Activated naive CD4-positive, alpha-beta T cell treated with anti-CD3 and anti-CD28 coated beads, Interleukin-2, amount 10 ng/mL, durations not matched to agents 7 days and 5 days (primary cell): Measurements from ENCODE around the gene CHAT.

Experiments used
- CTCF ChIA-PET: fragments of 350-600 bp; sonication (Branson Sonifier 250); formaldehyde crosslinking; loops from one replicate; lab custom pipeline; 2021; ENCODE audit warnings: antibody characterized with exemption; lab: Charles Lee
- DNase-seq: peaks from one replicate; pipeline ENCODE4 v3.0.0-alpha.2; 2020
- H3K27ac Mint-ChIP-seq: one replicate; pipeline ENCODE4 v1.8.0; 2021; ENCODE audit warnings: mild to moderate bottlenecking, moderate library complexity, mixed read lengths
- H3K27me3 Mint-ChIP-seq: one replicate; pipeline ENCODE4 v1.8.0; 2021; ENCODE audit warnings: mild to moderate bottlenecking, mixed read lengths
- H3K36me3 Mint-ChIP-seq: one replicate; pipeline ENCODE4 v1.8.0; 2021; ENCODE audit warnings: mixed read lengths
- H3K4me1 Mint-ChIP-seq: one replicate; pipeline ENCODE4 v1.8.0; 2021; ENCODE audit warnings: mixed read lengths
- H3K4me3 Mint-ChIP-seq: one replicate; pipeline ENCODE4 v1.8.0; 2021; ENCODE audit warnings: mild to moderate bottlenecking, moderate library complexity, mixed read lengths
- H3K9me3 Mint-ChIP-seq: one replicate; pipeline ENCODE4 v1.8.0; 2021; ENCODE audit warnings: mixed read lengths

The CHAT gene

DNA sequence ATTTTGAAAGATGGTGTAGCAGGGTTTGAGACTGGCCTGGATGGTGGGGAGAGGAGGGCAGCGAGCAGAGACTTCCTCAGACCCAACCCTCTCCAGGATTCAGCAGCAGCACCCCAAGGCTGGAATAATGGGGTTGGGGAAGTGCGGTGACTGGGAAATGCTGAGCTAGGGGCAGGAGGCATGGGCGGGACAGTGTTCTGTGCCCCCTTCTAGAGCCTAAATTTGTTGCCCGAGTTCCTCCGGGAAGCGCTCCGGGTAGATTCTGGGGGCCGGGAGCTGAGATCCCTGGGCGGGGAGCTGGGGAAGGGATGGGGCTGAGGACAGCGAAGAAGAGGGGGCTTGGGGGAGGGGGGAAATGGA lies at the start of gene CHAT:
CHAT (plus strand) TSS at position 156 of the 360 bp plus-strand sequence; CDS start at position 309, 153 bp downstream.
- Mint-ChIP-seq H3K9me3 (peaks cover 7% of the 10 kb centered on the region), H3K27ac (no peak within 1 kb of the TSS), H3K27me3 (peaks cover 97% of the 10 kb centered on the region), H3K4me3 (no peak within 1 kb of the TSS), H3K36me3 (peaks cover 8% of the 10 kb centered on the region), H3K4me1 (peaks cover 4% of the 10 kb centered on the region)
- CTCF ChIA-PET = no interaction called here
- peak; percentile 16 for DNase-seq

DNA sequence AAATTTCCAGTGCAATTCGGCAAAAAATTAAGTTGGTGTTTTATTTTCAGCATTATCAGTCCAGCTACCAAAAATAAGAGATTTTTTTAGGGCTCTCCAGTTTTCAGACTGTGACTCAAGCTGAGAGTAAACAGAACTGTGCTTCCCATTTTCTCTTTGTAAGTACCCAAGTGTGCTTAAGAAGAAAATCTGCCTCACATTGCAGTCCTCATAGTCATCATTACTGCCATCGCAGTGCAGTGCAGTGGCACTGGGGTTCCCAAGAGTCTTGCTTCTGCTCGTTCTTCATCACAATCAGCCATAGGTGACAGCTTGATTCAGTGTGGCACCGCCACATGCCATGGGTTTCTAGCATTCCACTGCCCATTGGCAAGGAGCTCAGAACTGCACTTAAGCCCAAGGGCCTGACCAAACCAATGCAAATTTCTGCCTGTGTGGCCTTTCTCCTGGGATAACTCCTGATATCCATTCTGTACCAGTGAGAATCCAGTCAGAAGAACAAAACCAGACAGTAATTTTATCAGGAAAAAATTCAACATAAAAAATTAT lies 49.3 kb upstream of the CHAT start:
- CTCF ChIA-PET = interaction anchor here (0.8 kb wide), 1 partner anchor 28 kb away, joined by 3 read pairs; no protein-coding TSS in a partner anchor
- Mint-ChIP-seq H3K27ac (no peak overlapping the region), H3K9me3 (no peaks in the 10 kb centered on the region), H3K27me3 (peaks cover 32% of the 10 kb centered on the region), H3K4me1 (no peaks in the 10 kb centered on the region), H3K4me3 (no peak overlapping the region), H3K36me3 (no peaks in the 10 kb centered on the region)
- no peak for DNase-seq

DNA sequence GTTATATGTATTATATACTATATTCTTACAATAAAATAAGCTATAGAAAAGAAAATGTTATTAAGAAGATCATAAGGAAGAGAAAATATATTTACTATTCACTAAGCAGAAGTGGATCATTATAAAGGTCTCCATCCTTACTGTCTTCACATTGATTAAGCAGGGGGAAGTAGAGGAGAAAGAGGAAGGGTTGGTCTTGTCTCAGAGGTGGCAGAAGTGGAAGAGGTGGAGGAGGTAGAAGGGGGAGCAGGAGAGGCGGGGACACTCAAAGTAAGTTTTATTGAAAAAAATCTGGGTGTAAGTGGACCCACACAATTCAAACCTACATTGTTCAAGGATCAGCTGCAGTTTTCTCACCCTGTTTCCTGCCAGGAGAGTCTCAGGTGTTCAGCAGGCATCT lies 46.0 kb upstream of the CHAT start:
- Mint-ChIP-seq H3K27ac (no peak overlapping the region), H3K27me3 (peaks cover 39% of the 10 kb centered on the region), H3K36me3 (no peaks in the 10 kb centered on the region), H3K9me3 (peaks cover 3% of the 10 kb centered on the region), H3K4me3 (no peak overlapping the region), H3K4me1 (no peaks in the 10 kb centered on the region)
- DNase-seq = no peak
- CTCF ChIA-PET = no interaction called here

DNA sequence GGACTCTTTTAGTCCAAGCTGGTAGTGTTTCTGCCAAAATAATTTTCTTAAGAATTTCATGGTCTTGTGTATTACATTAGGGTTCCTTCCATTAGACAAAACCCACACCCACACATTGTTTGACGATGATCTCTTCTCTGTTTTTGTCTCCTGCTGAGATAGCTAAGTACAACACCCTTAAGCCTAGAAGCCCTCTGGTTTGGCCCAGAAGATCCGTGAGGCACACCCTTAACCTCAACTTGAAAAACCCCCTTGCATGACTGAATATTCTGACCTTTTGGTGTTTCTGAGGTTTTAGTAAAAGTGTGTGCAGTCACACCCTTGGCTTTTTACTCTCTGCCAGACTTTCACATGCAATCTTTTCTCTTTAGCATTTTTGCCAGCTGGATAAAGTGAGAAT lies 45.6 kb upstream of the CHAT start:
- CTCF ChIA-PET = no interaction called here
- no peak overlapping the region for H3K27ac Mint-ChIP-seq
- peaks cover 3% of the 10 kb centered on the region for H3K9me3 Mint-ChIP-seq
- H3K27me3 Mint-ChIP-seq = peaks cover 39% of the 10 kb centered on the region
- H3K4me3 Mint-ChIP-seq = no peak overlapping the region
- H3K4me1 Mint-ChIP-seq = no peaks in the 10 kb centered on the region
- DNase-seq = no peak
- no peaks in the 10 kb centered on the region for H3K36me3 Mint-ChIP-seq

DNA sequence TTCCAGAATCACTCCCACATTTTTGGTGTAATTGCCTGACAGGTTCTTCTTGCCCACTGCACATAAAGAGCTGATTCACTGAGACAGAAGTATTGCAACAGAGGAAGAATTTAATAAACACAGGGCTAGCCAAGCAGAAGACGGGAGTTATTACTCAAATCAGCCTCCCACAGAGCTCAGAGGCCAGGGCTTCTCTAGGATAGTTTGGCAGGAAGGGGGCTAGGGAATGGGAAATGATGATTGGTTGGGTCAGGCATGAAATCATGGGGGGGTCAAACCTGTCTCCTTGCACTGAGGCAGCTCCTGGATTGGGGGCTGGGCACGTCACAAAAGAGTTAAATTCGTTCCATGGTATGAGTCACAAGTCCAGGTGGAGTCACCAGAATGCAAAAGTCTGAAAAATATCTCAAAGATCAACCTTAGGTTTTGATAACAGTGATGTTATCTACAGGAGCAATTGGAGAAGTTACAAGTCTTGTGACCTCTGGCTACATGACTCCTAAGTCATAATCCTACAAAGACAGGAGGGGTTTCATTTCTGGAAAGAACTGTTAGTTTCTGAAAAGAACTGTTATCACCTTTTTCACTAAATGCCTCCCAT lies 44.7 kb upstream of the CHAT start:
- H3K27me3 Mint-ChIP-seq = peaks cover 33% of the 10 kb centered on the region
- peaks cover 3% of the 10 kb centered on the region for H3K9me3 Mint-ChIP-seq
- H3K27ac Mint-ChIP-seq = no peak overlapping the region
- no peaks in the 10 kb centered on the region for H3K4me1 Mint-ChIP-seq
- CTCF ChIA-PET = no interaction called here
- H3K4me3 Mint-ChIP-seq = no peak overlapping the region
- H3K36me3 Mint-ChIP-seq = no peaks in the 10 kb centered on the region
- DNase-seq = no peak

DNA sequence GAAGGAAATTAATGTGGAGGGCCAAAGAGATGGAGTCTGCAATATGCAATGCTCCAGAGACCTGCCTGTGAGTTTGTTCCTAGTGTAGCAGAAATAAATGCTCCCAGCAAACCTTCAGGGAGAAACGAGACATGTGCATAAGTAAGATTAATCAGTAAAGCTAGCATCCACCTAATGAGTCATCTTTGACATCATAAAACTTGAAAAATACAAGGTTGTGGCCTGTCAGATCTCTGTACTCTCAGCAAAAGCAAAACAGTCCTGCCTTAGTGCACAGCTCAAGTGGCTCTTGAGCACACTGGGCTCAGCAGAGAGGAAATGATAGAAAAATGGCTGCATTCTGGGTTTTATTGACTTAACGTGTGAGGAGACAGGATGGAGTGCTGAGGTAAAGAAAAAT lies 42.4 kb upstream of the CHAT start:
- no peak for DNase-seq
- Mint-ChIP-seq H3K4me1 (no peaks in the 10 kb centered on the region), H3K4me3 (no peak overlapping the region), H3K36me3 (no peaks in the 10 kb centered on the region), H3K27me3 (peaks cover 22% of the 10 kb centered on the region), H3K27ac (no peak overlapping the region), H3K9me3 (peaks cover 3% of the 10 kb centered on the region)
- CTCF ChIA-PET = interaction anchor here (0.9 kb wide), 1 partner anchor 22 kb away, joined by 3 read pairs; no protein-coding TSS in a partner anchor

DNA sequence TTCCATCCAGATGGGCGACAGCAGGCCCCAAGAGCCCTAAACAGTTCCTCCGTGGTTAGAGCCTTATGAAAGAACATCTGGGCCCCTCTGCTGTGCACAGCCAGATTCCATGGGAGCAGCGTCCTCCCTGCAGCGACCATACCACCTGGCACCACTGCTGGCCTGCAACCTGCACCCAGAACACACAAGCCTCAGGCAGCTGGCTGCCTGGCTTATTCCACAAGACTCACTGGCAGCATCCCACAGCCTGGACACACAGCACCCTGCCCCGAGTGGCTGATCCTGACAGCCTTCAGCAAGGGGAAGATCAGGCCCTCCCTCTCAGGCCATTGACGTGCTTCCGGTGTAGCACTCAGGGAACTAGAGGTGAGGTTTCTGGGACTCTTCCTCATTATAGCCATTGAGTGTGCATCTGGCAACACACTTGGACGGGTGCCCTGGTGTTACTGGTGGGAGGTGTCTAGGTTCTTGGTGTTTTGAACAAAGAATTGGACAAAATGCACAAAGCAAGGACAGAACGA lies 41.2 kb upstream of the CHAT start:
- H3K4me1 Mint-ChIP-seq = no peaks in the 10 kb centered on the region
- H3K4me3 Mint-ChIP-seq = no peak overlapping the region
- H3K27ac Mint-ChIP-seq = no peak overlapping the region
- H3K9me3 Mint-ChIP-seq = peaks cover 3% of the 10 kb centered on the region
- no peaks in the 10 kb centered on the region for H3K36me3 Mint-ChIP-seq
- CTCF ChIA-PET = interaction anchor here (0.9 kb wide), 1 partner anchor 20 kb away, joined by 3 read pairs; no protein-coding TSS in a partner anchor
- H3K27me3 Mint-ChIP-seq = peaks cover 22% of the 10 kb centered on the region
- no peak for DNase-seq

DNA sequence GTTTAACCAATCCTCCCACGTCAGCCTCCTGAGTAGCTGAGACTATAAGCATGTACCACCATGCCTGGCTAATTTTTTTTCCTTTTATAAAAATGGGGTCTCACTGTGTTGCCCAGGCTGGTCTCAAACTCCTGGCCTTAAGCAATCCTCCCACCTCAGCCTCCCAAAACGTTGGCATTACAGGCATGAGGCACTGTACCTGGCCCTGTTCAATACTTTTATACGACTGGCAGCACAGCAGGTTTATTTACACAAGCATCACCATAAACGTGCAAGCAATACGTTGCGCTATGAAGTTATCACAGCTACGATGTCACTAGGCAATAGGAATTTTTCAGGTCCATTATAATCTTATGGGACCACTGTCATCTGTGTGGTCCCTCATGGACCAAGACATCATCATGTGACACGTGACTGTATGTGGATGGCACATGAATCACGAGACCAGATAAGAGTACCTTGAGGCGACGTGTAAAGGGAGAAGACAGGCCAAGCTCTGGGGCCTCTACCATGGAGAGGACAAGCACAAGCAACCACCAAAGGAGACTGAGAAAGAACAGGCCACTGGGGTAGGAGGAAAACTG lies 38.3 kb upstream of the CHAT start:
- no peak overlapping the region for H3K27ac Mint-ChIP-seq
- CTCF ChIA-PET = interaction anchor here (0.7 kb wide), 1 partner anchor 211 kb away, joined by 3 read pairs; no protein-coding TSS in a partner anchor

DNA sequence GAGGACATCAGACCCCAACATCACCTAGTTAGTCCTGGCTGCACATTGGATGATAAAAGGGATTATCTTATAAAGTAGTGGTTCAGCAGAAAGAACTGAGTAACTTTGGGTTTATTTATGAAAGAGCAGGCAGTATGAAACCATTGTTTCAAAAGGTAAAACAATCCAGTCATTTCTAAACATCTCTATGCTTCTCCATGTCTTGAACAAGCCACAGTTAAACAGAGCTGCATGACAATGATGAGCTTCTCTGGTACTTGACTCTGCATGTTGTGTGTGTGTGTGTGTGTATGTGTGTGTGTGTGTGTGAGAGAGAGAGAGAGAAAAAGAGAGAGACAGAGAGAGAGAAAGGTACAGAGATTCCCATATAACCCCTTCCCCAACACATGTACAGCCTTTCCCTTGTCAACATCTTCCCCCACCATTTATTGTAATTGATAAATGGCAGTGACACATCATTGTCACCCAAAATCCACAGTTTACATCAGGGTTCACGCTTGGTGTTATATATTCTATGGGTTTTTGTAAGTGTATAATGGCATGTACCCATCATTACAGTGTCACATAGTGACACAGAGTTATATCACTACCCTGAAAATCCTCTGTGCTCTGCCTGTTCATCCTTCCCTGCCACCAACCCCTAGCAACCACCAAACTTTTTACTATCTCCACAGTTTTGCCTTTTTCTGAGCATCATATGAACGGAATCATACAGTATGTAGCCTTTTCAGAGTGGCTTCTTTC lies 36.5 kb upstream of the CHAT start:
- H3K4me3 Mint-ChIP-seq = no peak overlapping the region
- no peak overlapping the region for H3K27ac Mint-ChIP-seq
- no peaks in the 10 kb centered on the region for H3K36me3 Mint-ChIP-seq
- CTCF ChIA-PET = no interaction called here
- no peak for DNase-seq
- no peaks in the 10 kb centered on the region for H3K9me3 Mint-ChIP-seq
- H3K4me1 Mint-ChIP-seq = peaks cover 3% of the 10 kb centered on the region
- H3K27me3 Mint-ChIP-seq = peaks cover 3% of the 10 kb centered on the region

More for the DNA sequence above, 38.3 kb upstream of the CHAT start:
- H3K4me3 Mint-ChIP-seq = no peak overlapping the region
- no peaks in the 10 kb centered on the region for H3K36me3 Mint-ChIP-seq
- no peaks in the 10 kb centered on the region for H3K4me1 Mint-ChIP-seq
- no peak for DNase-seq
- peaks cover 6% of the 10 kb centered on the region for H3K27me3 Mint-ChIP-seq
- no peaks in the 10 kb centered on the region for H3K9me3 Mint-ChIP-seq

DNA sequence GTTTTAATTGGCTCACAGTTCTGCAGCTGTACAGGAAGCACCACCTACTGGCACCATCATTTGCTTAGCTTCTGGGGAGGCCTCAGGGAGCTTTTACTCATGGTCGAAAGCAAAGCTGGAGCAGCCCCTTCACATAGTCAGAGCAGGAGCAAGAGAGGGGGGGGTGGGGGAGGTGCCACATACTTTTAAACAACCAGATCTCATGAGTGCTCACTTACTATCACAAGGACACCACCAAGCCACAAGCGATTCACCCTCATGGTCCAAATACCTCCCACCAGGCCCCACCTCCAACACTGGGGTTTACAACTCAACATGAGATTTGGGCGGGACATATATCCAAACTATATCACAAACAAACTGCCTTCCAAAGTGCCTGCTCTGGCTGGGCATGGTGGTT lies 35.4 kb upstream of the CHAT start:
- H3K9me3 Mint-ChIP-seq = no peaks in the 10 kb centered on the region
- peaks cover 3% of the 10 kb centered on the region for H3K4me1 Mint-ChIP-seq
- H3K27ac Mint-ChIP-seq = no peak overlapping the region
- no peak for DNase-seq
- no peak overlapping the region for H3K4me3 Mint-ChIP-seq
- H3K36me3 Mint-ChIP-seq = no peaks in the 10 kb centered on the region
- CTCF ChIA-PET = no interaction called here
- H3K27me3 Mint-ChIP-seq = peaks cover 3% of the 10 kb centered on the region

DNA sequence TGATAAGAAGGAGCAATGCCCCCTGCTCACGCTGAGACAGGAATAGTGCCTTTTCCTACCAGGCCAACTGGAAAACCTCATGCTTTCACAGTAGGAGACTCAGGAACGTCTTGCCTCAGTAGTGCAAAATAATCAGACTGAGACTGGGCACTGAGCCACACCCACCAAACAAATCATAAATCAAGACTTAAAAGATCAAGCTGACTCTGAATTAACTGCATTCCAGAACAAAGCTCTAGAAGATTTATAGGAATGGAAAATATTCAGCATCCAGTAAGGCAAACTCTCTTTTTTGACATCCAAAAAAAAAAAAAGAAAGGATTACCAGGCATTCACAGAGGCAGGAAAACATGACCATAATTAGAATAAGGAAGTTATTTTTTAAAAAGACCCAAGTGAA lies 34.2 kb upstream of the CHAT start:
- H3K4me3 Mint-ChIP-seq = no peak overlapping the region
- CTCF ChIA-PET = no interaction called here
- peaks cover 3% of the 10 kb centered on the region for H3K27me3 Mint-ChIP-seq
- no peaks in the 10 kb centered on the region for H3K36me3 Mint-ChIP-seq
- no peak for DNase-seq
- no peaks in the 10 kb centered on the region for H3K9me3 Mint-ChIP-seq
- H3K27ac Mint-ChIP-seq = no peak overlapping the region
- H3K4me1 Mint-ChIP-seq = peaks cover 3% of the 10 kb centered on the region

DNA sequence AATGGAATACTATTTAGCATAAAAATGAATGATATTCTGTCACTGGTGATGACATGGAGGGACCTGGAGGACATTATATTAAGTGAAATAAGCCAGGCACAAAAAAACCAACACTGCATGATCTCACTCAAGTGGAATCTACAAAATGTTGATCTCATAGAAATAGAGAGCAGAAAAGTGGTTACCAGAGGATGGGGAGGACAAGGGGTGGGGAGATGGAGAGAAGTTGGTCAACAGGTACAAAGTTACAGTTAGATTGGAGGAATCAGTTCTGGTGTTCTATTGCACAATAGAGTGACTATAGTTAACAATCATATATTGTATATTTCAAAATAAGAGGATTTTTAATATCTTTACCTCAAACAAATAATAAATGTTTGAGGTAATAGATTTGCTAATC lies 28.4 kb upstream of the CHAT start:
- peaks cover 4% of the 10 kb centered on the region for H3K27me3 Mint-ChIP-seq
- CTCF ChIA-PET = interaction anchor here (1.7 kb wide), 1 partner anchor 8 kb away, joined by 5 read pairs; no protein-coding TSS in a partner anchor
- H3K9me3 Mint-ChIP-seq = peaks cover 2% of the 10 kb centered on the region
- H3K4me1 Mint-ChIP-seq = peaks cover 3% of the 10 kb centered on the region
- DNase-seq = no peak
- no peak overlapping the region for H3K27ac Mint-ChIP-seq
- H3K36me3 Mint-ChIP-seq = no peaks in the 10 kb centered on the region
- no peak overlapping the region for H3K4me3 Mint-ChIP-seq

DNA sequence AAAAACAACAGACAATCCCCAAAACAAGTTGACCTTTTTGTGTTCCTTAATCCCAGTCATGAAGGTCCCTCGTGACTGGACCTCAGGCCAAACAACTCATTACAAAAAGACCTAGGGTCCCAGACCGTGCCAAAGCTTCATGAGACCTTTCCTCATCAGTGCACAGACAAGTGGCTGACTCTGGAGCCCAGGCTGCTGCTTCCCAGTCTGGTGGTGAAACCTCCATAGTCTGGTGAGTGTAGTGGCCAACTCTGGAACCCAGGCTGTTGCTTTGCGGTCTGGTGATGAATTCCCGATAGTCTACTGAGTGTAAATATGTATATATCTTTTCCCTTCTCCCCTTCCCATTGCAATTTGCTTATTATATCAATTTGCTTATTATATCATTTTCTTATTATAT lies 25.9 kb upstream of the CHAT start:
- H3K36me3 Mint-ChIP-seq = no peaks in the 10 kb centered on the region
- CTCF ChIA-PET = no interaction called here
- peaks cover 2% of the 10 kb centered on the region for H3K9me3 Mint-ChIP-seq
- no peaks in the 10 kb centered on the region for H3K4me1 Mint-ChIP-seq
- H3K27ac Mint-ChIP-seq = no peak overlapping the region
- DNase-seq = no peak
- peaks cover 8% of the 10 kb centered on the region for H3K27me3 Mint-ChIP-seq
- no peak overlapping the region for H3K4me3 Mint-ChIP-seq
